Ishikawa (cell line): ENCODE data around the gene CLMN.

Experiments used
- CEBPB ChIP-seq: IDR thresholded peaks from 2 replicates; pipeline ENCODE4 v1.6.1; 2012
- CREB1 ChIP-seq: IDR thresholded peaks from 2 replicates; pipeline ENCODE4 v1.6.1; 2012; ENCODE audit warnings: low read depth
- EGR1 ChIP-seq: IDR thresholded peaks from 2 replicates; pipeline ENCODE4 v1.6.1; 2012
- EP300 ChIP-seq: IDR thresholded peaks from 2 replicates; pipeline ENCODE4 v1.6.1; 2012; ENCODE audit warnings: borderline replicate concordance
- FOXM1 ChIP-seq: IDR thresholded peaks from 2 replicates; pipeline ENCODE4 v1.6.1; 2012; ENCODE audit warnings: low read depth, borderline replicate concordance
- NFIC ChIP-seq: IDR thresholded peaks from 2 replicates; pipeline ENCODE4 v1.6.1; 2012
- RAD21 ChIP-seq: IDR thresholded peaks from 2 replicates; pipeline ENCODE4 v1.6.1; 2012; ENCODE audit warnings: low read depth
- TAF1 ChIP-seq: IDR thresholded peaks from 2 replicates; pipeline ENCODE4 v1.6.1; 2012; ENCODE audit warnings: low read depth, mild to moderate bottlenecking
- TCF12 ChIP-seq: IDR thresholded peaks from 2 replicates; pipeline ENCODE4 v1.6.1; 2012; ENCODE audit warnings: low read depth
- YY1 ChIP-seq: IDR thresholded peaks from 2 replicates; pipeline ENCODE4 v1.6.1; 2012; ENCODE audit warnings: low read depth
- ZBTB7A ChIP-seq: IDR thresholded peaks from 2 replicates; pipeline ENCODE4 v1.6.1; 2012; ENCODE audit warnings: low read depth
- TF ChIP-seq, protein P1 (sequence below): IDR thresholded peaks from 2 replicates; pipeline ENCODE4 v1.6.1; 2012
- TF ChIP-seq, protein P2 (sequence below): IDR thresholded peaks from 2 replicates; pipeline ENCODE4 v1.6.1; 2012; ENCODE audit warnings: low read depth, mild to moderate bottlenecking
- TF ChIP-seq, protein P3 (sequence below): IDR thresholded peaks from 2 replicates; pipeline ENCODE4 v1.6.1; 2012

The CLMN gene

DNA sequence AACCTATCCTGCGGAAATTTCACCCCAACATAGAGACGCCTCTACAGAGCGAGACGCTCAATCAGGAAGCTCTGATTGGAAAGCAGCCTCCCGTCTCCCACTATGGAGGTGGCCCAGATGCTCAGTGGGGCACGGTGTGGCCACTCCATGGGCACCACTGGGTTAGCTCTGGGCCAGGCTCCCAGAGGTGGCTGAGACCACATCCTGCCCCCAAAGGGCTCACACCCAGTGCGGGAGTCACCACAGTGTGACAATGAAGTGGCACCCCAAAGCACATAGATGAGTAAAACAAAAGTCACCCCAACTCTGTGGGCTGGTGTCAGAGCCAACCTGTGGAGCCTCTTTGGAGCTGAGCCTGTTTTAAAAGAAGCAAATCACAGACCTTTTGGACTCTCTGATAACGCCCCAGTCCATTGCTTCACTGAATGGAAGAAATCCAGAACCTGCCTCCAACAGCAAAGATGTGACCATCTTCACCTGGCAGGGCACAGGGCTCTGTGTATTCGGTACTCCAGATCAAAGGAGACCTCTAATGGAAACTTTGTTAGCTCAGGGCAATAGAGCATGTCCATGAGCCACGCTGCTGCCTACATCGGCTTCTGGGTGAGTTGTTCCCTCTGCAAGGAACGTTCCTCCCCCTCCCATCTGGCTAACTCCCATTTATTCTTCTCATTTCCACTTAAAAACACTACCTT, 19.6 kb downstream of the CLMN start:
- TF ChIP-seq TCF12: no peak
- TF ChIP-seq, protein P1, sequence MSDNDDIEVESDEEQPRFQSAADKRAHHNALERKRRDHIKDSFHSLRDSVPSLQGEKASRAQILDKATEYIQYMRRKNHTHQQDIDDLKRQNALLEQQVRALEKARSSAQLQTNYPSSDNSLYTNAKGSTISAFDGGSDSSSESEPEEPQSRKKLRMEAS: 0 out of 2 replicates have a peak, but pooled peaks have one; percentile 11

DNA sequence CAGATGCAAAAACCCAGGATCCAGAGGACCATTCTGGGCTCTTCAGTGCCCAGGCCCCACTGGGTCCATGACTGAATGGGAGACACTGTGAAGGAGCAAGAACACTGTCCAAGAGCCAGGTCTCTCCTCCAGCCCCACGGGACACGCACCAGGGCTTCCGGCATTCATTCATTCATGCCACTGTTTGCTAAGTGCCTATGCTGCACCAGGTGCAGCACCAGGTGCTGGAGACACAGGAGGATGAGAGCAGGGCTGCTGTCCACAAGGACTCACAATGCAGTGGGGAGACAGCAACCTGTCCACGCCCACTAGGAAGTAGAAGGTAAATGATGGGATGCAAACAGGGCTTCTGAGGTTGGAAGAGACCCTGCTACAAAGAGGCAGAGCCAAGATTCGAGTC, 20.4 kb downstream of the CLMN start:
- TF ChIP-seq CREB1: no peak

DNA sequence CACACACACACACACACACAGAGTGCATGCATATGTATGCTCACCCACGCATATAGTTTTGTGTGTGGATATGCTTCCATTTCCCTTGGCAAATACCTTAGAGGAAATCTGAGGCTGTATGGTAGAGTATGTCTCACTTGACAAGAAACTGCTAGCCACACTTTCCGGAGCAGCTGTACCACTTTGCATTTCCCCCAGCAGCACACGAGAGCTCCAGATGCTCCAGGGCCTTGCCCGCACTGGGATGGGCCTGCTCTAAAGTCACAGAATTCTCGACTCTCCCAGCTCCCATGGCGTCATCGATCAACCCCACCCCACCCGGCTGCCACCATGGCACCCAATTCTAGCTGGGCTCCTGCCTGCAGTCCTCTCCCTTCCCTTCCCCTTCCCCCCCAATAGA, 21.9 kb downstream of the CLMN start:
- TF ChIP-seq TCF12 (no peak), CEBPB (no peak), EP300 (no peak), FOXM1 (no peak), YY1 (no peak), CREB1 (no peak), RAD21 (no peak)
- TF ChIP-seq, protein P2, sequence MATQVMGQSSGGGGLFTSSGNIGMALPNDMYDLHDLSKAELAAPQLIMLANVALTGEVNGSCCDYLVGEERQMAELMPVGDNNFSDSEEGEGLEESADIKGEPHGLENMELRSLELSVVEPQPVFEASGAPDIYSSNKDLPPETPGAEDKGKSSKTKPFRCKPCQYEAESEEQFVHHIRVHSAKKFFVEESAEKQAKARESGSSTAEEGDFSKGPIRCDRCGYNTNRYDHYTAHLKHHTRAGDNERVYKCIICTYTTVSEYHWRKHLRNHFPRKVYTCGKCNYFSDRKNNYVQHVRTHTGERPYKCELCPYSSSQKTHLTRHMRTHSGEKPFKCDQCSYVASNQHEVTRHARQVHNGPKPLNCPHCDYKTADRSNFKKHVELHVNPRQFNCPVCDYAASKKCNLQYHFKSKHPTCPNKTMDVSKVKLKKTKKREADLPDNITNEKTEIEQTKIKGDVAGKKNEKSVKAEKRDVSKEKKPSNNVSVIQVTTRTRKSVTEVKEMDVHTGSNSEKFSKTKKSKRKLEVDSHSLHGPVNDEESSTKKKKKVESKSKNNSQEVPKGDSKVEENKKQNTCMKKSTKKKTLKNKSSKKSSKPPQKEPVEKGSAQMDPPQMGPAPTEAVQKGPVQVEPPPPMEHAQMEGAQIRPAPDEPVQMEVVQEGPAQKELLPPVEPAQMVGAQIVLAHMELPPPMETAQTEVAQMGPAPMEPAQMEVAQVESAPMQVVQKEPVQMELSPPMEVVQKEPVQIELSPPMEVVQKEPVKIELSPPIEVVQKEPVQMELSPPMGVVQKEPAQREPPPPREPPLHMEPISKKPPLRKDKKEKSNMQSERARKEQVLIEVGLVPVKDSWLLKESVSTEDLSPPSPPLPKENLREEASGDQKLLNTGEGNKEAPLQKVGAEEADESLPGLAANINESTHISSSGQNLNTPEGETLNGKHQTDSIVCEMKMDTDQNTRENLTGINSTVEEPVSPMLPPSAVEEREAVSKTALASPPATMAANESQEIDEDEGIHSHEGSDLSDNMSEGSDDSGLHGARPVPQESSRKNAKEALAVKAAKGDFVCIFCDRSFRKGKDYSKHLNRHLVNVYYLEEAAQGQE: no peak
- TF ChIP-seq, protein P1: no peak
- TF ChIP-seq, protein P3, sequence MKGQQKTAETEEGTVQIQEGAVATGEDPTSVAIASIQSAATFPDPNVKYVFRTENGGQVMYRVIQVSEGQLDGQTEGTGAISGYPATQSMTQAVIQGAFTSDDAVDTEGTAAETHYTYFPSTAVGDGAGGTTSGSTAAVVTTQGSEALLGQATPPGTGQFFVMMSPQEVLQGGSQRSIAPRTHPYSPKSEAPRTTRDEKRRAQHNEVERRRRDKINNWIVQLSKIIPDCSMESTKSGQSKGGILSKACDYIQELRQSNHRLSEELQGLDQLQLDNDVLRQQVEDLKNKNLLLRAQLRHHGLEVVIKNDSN: no peak

DNA sequence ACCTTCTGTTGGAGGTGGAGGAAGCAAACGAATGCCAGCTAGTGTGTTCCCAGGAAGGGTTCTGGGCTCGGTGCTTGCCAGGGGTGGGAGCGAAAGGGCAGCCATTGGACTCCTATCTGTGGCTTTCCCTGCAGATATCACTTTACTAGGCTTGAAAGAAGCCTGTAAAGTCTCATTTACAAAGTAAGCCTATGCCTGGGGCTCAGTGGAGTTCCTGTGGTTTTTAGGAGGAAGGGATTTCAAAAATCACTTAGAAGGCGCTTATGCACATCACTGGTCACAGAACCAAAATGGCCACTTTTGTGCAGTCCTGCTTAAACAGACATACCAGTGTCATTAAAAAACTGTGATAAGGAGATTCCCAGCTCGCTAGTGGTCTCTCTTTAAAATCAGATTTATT, 22.7 kb downstream of the CLMN start:
- TF ChIP-seq, protein P2: no peak
- no peak for TF ChIP-seq NFIC
- TF ChIP-seq, protein P1: no peak

DNA sequence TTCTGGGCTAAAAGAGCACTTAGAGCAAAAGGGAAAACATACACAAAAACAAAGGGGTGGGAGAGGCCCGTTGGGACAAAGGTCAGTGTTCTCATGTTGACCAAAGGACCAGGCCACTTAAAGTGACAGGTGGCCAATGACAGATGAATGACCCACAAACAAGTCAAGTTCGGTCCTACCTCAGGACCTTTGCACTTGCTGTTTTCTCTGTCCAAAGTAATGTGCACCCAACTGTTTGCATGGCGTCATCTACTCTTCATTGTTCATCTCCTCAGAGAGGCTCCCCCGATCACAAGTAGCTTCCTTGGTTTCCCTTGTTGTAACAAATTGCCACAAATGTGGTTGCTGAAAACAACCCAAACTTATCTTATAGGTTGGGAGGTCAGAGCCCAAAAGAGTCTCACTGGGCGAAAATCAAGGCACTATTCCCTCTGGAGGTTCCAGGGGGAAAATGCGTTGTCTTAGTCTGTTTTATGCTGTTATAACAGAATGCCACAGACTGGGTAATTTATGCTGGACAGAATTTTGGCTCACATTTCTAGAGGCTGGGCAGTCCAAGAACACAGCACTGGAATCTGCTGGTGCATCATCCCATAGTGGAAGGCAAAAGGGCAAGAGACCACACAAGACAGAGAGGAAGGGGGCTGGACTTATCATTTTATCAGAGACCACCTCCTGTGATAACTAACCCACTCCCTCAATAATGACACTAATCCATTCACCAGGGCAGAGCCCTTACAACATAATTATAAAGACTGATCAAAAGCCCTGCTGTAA, 23.9 kb downstream of the CLMN start:
- TF ChIP-seq TCF12 (no peak), EGR1 (no peak), ZBTB7A (no peak), TAF1 (no peak), EP300 (no peak), FOXM1 (no peak), YY1 (no peak), NFIC (no peak)
- TF ChIP-seq, protein P2: no peak
- TF ChIP-seq, protein P3: no peak
